Measurements from ENCODE around the gene STK16. TPM values are rescaled to one million over a fixed set of nuclear protein-coding genes. Genes with fewer than 3 reads are reported as not detected.

STK16 gene
- total RNA-seq, 1 donor from 2014 or later: 21.4 TPM

- Histone ChIP-seq H3K4me3 (peak overlapping the region; percentile 98), H3K27me3 (no peaks in the 10 kb centered on the region), H3K4me1 (peaks cover 56% of the 10 kb centered on the region), H3K27ac (peak overlapping the region; percentile 96), H3K9me3 (no peaks in the 10 kb centered on the region), H3K36me3 (peaks cover 19% of the 10 kb centered on the region)
- DNase-seq (no peak), ATAC-seq (no peak)
- intact Hi-C loops (cut with DNase I): no loop called here
- TF ChIP-seq CTCF (IDR thresholded peaks at IDR 0.05): no peak
Measured at GRCh38 chr2:219245899-219246230, 586 bp downstream of the STK16 start.

- ATAC-seq (no peak), DNase-seq (no peak)
- no peak for TF ChIP-seq CTCF (IDR thresholded peaks at IDR 0.05)
- Histone ChIP-seq H3K27ac (peak overlapping the region; percentile 96), H3K36me3 (peaks cover 19% of the 10 kb centered on the region), H3K9me3 (no peaks in the 10 kb centered on the region), H3K4me3 (peak overlapping the region; percentile 98), H3K27me3 (no peaks in the 10 kb centered on the region), H3K4me1 (peaks cover 56% of the 10 kb centered on the region)
- intact Hi-C loops (cut with DNase I): no loop called here
Measured at GRCh38 chr2:219246559-219246958, 1.3 kb downstream of the STK16 start.

GRCh38 chr2:219247678-219248642 is 2.7 kb downstream of the STK16 start:
- no peaks in the 10 kb centered on the region for H3K27me3 ChIP-seq
- ATAC-seq (peak; percentile 1), DNase-seq (no peak)
- peaks cover 68% of the 10 kb centered on the region for H3K4me1 ChIP-seq
- H3K27ac ChIP-seq: peak overlapping the region; percentile 96
- peaks cover 19% of the 10 kb centered on the region for H3K36me3 ChIP-seq
- no peaks in the 10 kb centered on the region for H3K9me3 ChIP-seq
- intact Hi-C loops (cut with DNase I): no loop called here
- no peak overlapping the region for H3K4me3 ChIP-seq
- no peak for TF ChIP-seq CTCF (IDR thresholded peaks at IDR 0.05)

- intact Hi-C loops (cut with DNase I): no loop called here
- no peaks in the 10 kb centered on the region for H3K27me3 ChIP-seq
- ATAC-seq: no peak
Measured at GRCh38 chr2:219248845-219249202, 3.5 kb downstream of the STK16 start.

GRCh38 chr2:219249203-219249980 is 4.1 kb downstream of the STK16 start:
- ATAC-seq: peak; percentile 58
- Histone ChIP-seq H3K27ac (peak overlapping the region; percentile 91), H3K4me1 (peaks cover 69% of the 10 kb centered on the region), H3K9me3 (no peaks in the 10 kb centered on the region), H3K36me3 (peaks cover 19% of the 10 kb centered on the region), H3K4me3 (peak overlapping the region; percentile 36), H3K27me3 (no peaks in the 10 kb centered on the region)
- intact Hi-C loops (cut with DNase I): no loop called here
- peak; percentile 89 for DNase-seq
- TF ChIP-seq CTCF (IDR thresholded peaks at IDR 0.05): no peak

More at GRCh38 chr2:219248845-219249202, 3.5 kb downstream of the STK16 start:
- DNase-seq: no peak
- Histone ChIP-seq H3K36me3 (peaks cover 19% of the 10 kb centered on the region), H3K9me3 (no peaks in the 10 kb centered on the region), H3K27ac (peak overlapping the region; percentile 91), H3K4me1 (peaks cover 68% of the 10 kb centered on the region), H3K4me3 (peak overlapping the region; percentile 36)
- no peak for TF ChIP-seq CTCF (IDR thresholded peaks at IDR 0.05)
